HEK293 (cell line): ENCODE data around the gene OLIG2.

ENCODE experiments used
- BCL11A ChIP-seq: fragments of 450-650 bp; formaldehyde crosslinking; IDR thresholded peaks from 2 replicates; pipeline ENCODE4 v1.5.1; 2016; ENCODE audit warnings: low read depth, missing biosample characterization, missing genetic modification characterization
- EGR2 ChIP-seq: fragments of 450-650 bp; formaldehyde crosslinking; IDR thresholded peaks from 2 replicates; pipeline ENCODE4 v1.5.1; 2016; ENCODE audit warnings: low read depth, missing biosample characterization, missing genetic modification characterization
- GLIS1 ChIP-seq: fragments of 450-650 bp; formaldehyde crosslinking; IDR thresholded peaks from 2 replicates; pipeline ENCODE4 v1.5.1; 2016; ENCODE audit warnings: missing biosample characterization, missing genetic modification characterization
- IKZF3 ChIP-seq: fragments of 450-650 bp; IDR thresholded peaks from 2 replicates; pipeline ENCODE4 v1.5.0; 2018; ENCODE audit warnings: missing biosample characterization, mild to moderate bottlenecking, missing genetic modification characterization, moderate library complexity
- PATZ1 ChIP-seq: fragments of 450-650 bp; formaldehyde crosslinking; IDR thresholded peaks from 2 replicates; pipeline ENCODE4 v1.5.1; 2016; ENCODE audit warnings: missing biosample characterization, missing genetic modification characterization
- PBX3 ChIP-seq: sonication (generic); formaldehyde crosslinking; IDR thresholded peaks from 2 replicates; pipeline ENCODE4 v1.8.1; 2022; ENCODE audit warnings: mild to moderate bottlenecking, moderate library complexity, missing genetic modification reagents
- RBAK ChIP-seq: fragments of 450-650 bp; formaldehyde crosslinking; IDR thresholded peaks from 2 replicates; pipeline ENCODE4 v1.5.1; 2016; ENCODE audit warnings: missing biosample characterization, missing genetic modification characterization
- SCRT1 ChIP-seq: fragments of 450-650 bp; formaldehyde crosslinking; IDR thresholded peaks from 2 replicates; pipeline ENCODE4 v1.5.1; 2016; ENCODE audit warnings: missing biosample characterization, missing genetic modification characterization, borderline replicate concordance
- SP2 ChIP-seq: fragments of 450-650 bp; formaldehyde crosslinking; IDR thresholded peaks from 2 replicates; pipeline ENCODE4 v1.5.1; 2016; ENCODE audit warnings: missing biosample characterization, missing genetic modification characterization
- TRIM28 ChIP-seq: IDR thresholded peaks from 2 replicates; pipeline ENCODE4 v1.6.1; 2011; ENCODE audit warnings: low read length, control low read depth, borderline replicate concordance
- YY2 ChIP-seq: fragments of 450-650 bp; formaldehyde crosslinking; IDR thresholded peaks from 2 replicates; pipeline ENCODE4 v1.5.1; 2016; ENCODE audit warnings: missing biosample characterization, missing genetic modification characterization
- ZBTB44 ChIP-seq: fragments of 450-650 bp; IDR thresholded peaks from 2 replicates; pipeline ENCODE4 v1.5.1; 2018; ENCODE audit warnings: missing biosample characterization, mild to moderate bottlenecking, missing genetic modification characterization
- ZFP41 ChIP-seq: fragments of 450-650 bp; formaldehyde crosslinking; IDR thresholded peaks from 2 replicates; pipeline ENCODE4 v1.5.1; 2016; ENCODE audit warnings: missing biosample characterization, missing genetic modification characterization, borderline replicate concordance
- ZNF112 ChIP-seq: fragments of 450-650 bp; formaldehyde crosslinking; IDR thresholded peaks from 2 replicates; pipeline ENCODE4 v1.5.0; 2017; ENCODE audit warnings: missing biosample characterization, missing genetic modification characterization
- ZNF146 ChIP-seq: fragments of 450-650 bp; formaldehyde crosslinking; IDR thresholded peaks from 2 replicates; pipeline ENCODE4 v1.5.1; 2016; ENCODE audit warnings: missing biosample characterization, missing genetic modification characterization
- ZNF174 ChIP-seq: fragments of 450-650 bp; formaldehyde crosslinking; IDR thresholded peaks from 2 replicates; pipeline ENCODE4 v1.5.0; 2017; ENCODE audit warnings: missing biosample characterization, mild to moderate bottlenecking, missing genetic modification characterization
- ZNF19 ChIP-seq: fragments of 450-650 bp; formaldehyde crosslinking; IDR thresholded peaks from 2 replicates; pipeline ENCODE4; 2016; ENCODE audit warnings: missing biosample characterization, missing genetic modification characterization, low read depth
- ZNF2 ChIP-seq: fragments of 450-650 bp; formaldehyde crosslinking; IDR thresholded peaks from 2 replicates; pipeline ENCODE4 v1.5.1; 2016; ENCODE audit warnings: missing biosample characterization, missing genetic modification characterization
- ZNF221 ChIP-seq: fragments of 450-650 bp; formaldehyde crosslinking; IDR thresholded peaks from 2 replicates; pipeline ENCODE4 v1.5.1; 2017; ENCODE audit warnings: missing biosample characterization, missing genetic modification characterization, borderline replicate concordance
- ZNF239 ChIP-seq: fragments of 450-650 bp; formaldehyde crosslinking; IDR thresholded peaks from 2 replicates; pipeline ENCODE4 v1.5.1; 2016; ENCODE audit warnings: missing biosample characterization, missing genetic modification characterization
- ZNF26 ChIP-seq: fragments of 450-650 bp; formaldehyde crosslinking; IDR thresholded peaks from 2 replicates; pipeline ENCODE4 v1.5.1; 2016; ENCODE audit warnings: missing biosample characterization, missing genetic modification characterization
- ZNF302 ChIP-seq: fragments of 450-650 bp; formaldehyde crosslinking; IDR thresholded peaks from 2 replicates; pipeline ENCODE4 v1.5.1; 2016; ENCODE audit warnings: missing biosample characterization, missing genetic modification characterization, low read depth
- ZNF324 ChIP-seq: fragments of 450-650 bp; formaldehyde crosslinking; IDR thresholded peaks from 2 replicates; pipeline ENCODE4 v1.5.1; 2016; ENCODE audit warnings: missing biosample characterization, missing genetic modification characterization
- ZNF362 ChIP-seq: fragments of 450-650 bp; formaldehyde crosslinking; IDR thresholded peaks from 2 replicates; pipeline ENCODE4 v1.5.1; 2016; ENCODE audit warnings: missing biosample characterization, missing genetic modification characterization
- ZNF449 ChIP-seq: fragments of 450-650 bp; formaldehyde crosslinking; IDR thresholded peaks from 2 replicates; pipeline ENCODE4 v1.5.1; 2017; ENCODE audit warnings: missing biosample characterization, mild to moderate bottlenecking, missing genetic modification characterization, moderate library complexity
- ZNF549 ChIP-seq: fragments of 450-650 bp; IDR thresholded peaks from 2 replicates; pipeline ENCODE4 v1.5.1; 2018; ENCODE audit warnings: missing biosample characterization, missing genetic modification characterization, mild to moderate bottlenecking, inconsistent platforms, moderate library complexity
- ZNF580 ChIP-seq: fragments of 450-650 bp; formaldehyde crosslinking; IDR thresholded peaks from 2 replicates; pipeline ENCODE4 v1.5.1; 2016; ENCODE audit warnings: missing biosample characterization, missing genetic modification characterization
- ZNF585B ChIP-seq: fragments of 450-650 bp; formaldehyde crosslinking; IDR thresholded peaks from 2 replicates; pipeline ENCODE4 v1.5.1; 2016; ENCODE audit warnings: missing biosample characterization, missing genetic modification characterization
- ZNF785 ChIP-seq: fragments of 450-650 bp; formaldehyde crosslinking; IDR thresholded peaks from 2 replicates; pipeline ENCODE4 v1.5.1; 2016; ENCODE audit warnings: missing biosample characterization, missing genetic modification characterization
- ZNF830 ChIP-seq: fragments of 450-650 bp; IDR thresholded peaks from 2 replicates; pipeline ENCODE4 v1.5.0; 2018; ENCODE audit warnings: missing biosample characterization, missing genetic modification characterization, low read depth, mild to moderate bottlenecking, moderate library complexity
- ZNF837 ChIP-seq: fragments of 450-650 bp; formaldehyde crosslinking; IDR thresholded peaks from 2 replicates; pipeline ENCODE4 v1.5.1; 2016; ENCODE audit warnings: missing biosample characterization, missing genetic modification characterization

The OLIG2 gene

GRCh38 chr21:33025489-33026442, at the start of gene OLIG2 (continued):
- TF ChIP-seq ZFP41 (no peak), EGR2 (tag by site-specific recombination) (peak; percentile 85), ZNF785 (no peak), GLIS1 (tag by site-specific recombination) (peak; percentile 90), ZNF26 (tag by site-specific recombination) (no peak), ZNF580 (tag by site-specific recombination) (no peak), ZNF324 (tag by site-specific recombination) (peak; percentile 43; the same call in 1 of the 2 replicates), ZNF221 (tag by site-specific recombination) (no peak), ZNF146 (tag by site-specific recombination) (no peak), ZNF2 (no peak), YY2 (tag by site-specific recombination) (no peak), ZNF174 (no peak), PBX3 (CRISPR knock-in tag) (no peak), ZNF19 (tag by site-specific recombination) (no peak), ZNF585B (tag by site-specific recombination) (no peak), ZNF302 (tag by site-specific recombination) (no peak), TRIM28 (peak; percentile 35; the same call in 1 of the 2 replicates), SP2 (tag by site-specific recombination) (peak; percentile 99), ZNF837 (no peak), PATZ1 (tag by site-specific recombination) (peak; percentile 99), ZNF362 (tag by site-specific recombination) (no peak), RBAK (tag by site-specific recombination) (no peak), ZNF449 (no peak), ZNF112 (tag by site-specific recombination) (no peak), ZBTB44 (tag by site-specific recombination) (no peak), IKZF3 (no peak), ZNF549 (tag by site-specific recombination) (no peak), SCRT1 (tag by site-specific recombination) (no peak), ZNF830 (no peak), ZNF239 (tag by site-specific recombination) (no peak), BCL11A (no peak)
